ENCODE results near the gene GPX3. TPM values are rescaled to one million over a fixed set of nuclear protein-coding genes. Genes with fewer than 3 reads are reported as not detected.

The GPX3 gene
- total RNA-seq, 4 donors from 2014 or later, result 2,730 to 12,549 (median 7,201) TPM

DNA sequence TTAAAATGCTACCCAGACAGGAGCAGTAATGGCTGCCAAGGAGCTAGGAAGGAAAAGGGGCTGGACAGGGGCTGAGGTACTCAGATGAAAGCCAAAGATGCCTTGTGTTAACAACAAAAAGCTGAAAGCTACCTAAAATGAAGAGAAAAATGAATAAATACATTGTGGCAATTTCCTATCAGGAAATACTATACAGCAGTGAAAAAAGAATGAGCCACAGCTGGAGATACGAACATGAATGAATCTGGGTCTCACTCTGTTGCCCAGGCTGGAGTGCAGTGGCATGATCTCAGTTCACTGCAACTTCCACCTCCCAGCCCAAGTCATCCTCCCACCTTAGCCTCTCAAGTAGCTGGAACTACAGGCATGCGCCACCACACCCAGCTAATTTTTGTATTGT is 54.2 kb downstream of the GPX3 start:
- 97 to 98% methylated on average over 2 of the region's 2 CpGs for WGBS, 2 donors
- Histone ChIP-seq H3K4me3 (replicated peaks in 1 of 3) (no peak overlapping the region), H3K9me3 (no peaks in the 10 kb centered on the region), H3K27ac (peak overlapping the region in 1 of 3 donors; percentile 32), H3K4me1 (peaks cover 39 to 62% of the 10 kb centered on the region in 2 donors), H3K27me3 (no peaks in the 10 kb centered on the region), H3K36me3 (no peaks in the 10 kb centered on the region)
- DNase-seq, result no peak
- no peak for TF ChIP-seq POLR2A (IDR thresholded peaks at IDR 0.05)
- TF ChIP-seq, protein P1, sequence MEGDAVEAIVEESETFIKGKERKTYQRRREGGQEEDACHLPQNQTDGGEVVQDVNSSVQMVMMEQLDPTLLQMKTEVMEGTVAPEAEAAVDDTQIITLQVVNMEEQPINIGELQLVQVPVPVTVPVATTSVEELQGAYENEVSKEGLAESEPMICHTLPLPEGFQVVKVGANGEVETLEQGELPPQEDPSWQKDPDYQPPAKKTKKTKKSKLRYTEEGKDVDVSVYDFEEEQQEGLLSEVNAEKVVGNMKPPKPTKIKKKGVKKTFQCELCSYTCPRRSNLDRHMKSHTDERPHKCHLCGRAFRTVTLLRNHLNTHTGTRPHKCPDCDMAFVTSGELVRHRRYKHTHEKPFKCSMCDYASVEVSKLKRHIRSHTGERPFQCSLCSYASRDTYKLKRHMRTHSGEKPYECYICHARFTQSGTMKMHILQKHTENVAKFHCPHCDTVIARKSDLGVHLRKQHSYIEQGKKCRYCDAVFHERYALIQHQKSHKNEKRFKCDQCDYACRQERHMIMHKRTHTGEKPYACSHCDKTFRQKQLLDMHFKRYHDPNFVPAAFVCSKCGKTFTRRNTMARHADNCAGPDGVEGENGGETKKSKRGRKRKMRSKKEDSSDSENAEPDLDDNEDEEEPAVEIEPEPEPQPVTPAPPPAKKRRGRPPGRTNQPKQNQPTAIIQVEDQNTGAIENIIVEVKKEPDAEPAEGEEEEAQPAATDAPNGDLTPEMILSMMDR (IDR thresholded peaks at IDR 0.05), result no peak
- intact Hi-C loops (cut with DNase I), result no loop called here

DNA sequence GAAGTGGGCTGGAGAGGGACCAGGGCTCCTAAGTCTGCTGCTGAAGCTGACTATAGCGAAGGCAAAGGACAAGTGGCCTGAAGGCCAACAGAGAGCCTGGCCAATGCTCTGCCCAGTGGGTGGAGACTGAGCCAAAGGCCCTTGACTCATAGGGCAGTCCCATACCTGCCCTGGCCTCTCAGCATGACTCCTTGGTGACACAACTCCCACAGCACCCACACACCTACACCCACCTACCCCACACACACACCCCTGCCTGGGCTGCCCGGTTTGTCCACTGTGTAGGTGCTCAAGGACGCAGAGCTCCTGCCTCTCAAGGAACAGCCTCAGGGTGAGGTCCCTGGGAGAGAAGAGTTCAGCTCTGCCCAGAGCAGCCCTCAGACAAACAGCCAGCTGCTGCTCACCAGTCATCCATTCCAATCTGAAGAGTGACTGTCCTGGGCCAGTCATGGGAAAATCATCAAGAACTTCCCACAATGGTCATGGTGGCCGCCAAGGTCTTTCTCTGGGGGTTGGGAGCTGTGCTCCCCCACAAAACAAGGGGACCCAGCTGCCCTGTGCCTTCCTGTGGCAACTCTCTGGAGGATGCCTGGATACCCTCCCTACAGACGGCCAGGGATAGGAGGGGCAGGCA is 55.4 kb downstream of the GPX3 start:
- intact Hi-C loops (cut with DNase I), result no loop called here
- WGBS, 2 donors, result 58 to 62% methylated on average over 3 to 4 of the region's 5 CpGs
- no peak for TF ChIP-seq POLR2A (IDR thresholded peaks at IDR 0.05)
- TF ChIP-seq, protein P1 (IDR thresholded peaks at IDR 0.05), result no peak
- Histone ChIP-seq H3K4me3 (replicated peaks in 1 of 3) (no peak overlapping the region), H3K4me1 (peaks cover 35 to 60% of the 10 kb centered on the region in 2 donors), H3K27me3 (no peaks in the 10 kb centered on the region), H3K27ac (peak overlapping the region; percentile 42 to 50 (median 50)), H3K36me3 (no peaks in the 10 kb centered on the region), H3K9me3 (no peaks in the 10 kb centered on the region)
- peak; percentile 72 to 79 for DNase-seq

DNA sequence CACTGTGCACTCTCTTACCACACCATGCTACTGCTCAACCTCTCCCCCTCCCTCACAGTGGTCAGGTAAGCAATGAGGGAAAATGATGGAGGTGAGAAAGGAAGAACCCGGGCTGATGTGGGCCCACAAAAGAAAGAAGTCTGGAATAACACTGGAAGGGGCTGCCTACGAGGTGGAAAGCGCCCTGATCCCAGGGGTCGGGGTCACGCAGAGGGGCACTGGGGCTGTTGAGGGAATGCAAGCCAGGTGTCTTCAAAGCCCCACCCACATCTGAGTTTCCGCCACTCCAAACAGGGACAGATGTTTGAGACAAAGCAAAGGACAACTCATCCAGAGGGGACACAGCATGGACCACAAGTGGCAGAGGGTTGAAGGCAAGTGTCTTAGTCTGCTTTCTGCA is 56.2 kb downstream of the GPX3 start:
- 94% methylated on average over 6 of the region's 6 CpGs for WGBS, 2 donors
- Histone ChIP-seq H3K27ac (no peak overlapping the region), H3K4me1 (peaks cover 30 to 54% of the 10 kb centered on the region in 2 donors), H3K4me3 (replicated peaks in 1 of 3) (no peak overlapping the region), H3K9me3 (no peaks in the 10 kb centered on the region), H3K36me3 (no peaks in the 10 kb centered on the region), H3K27me3 (no peaks in the 10 kb centered on the region)
- no peak for DNase-seq
- intact Hi-C loops (cut with DNase I), result no loop called here
- TF ChIP-seq, protein P1 (IDR thresholded peaks at IDR 0.05), result no peak
- no peak for TF ChIP-seq POLR2A (IDR thresholded peaks at IDR 0.05)

DNA sequence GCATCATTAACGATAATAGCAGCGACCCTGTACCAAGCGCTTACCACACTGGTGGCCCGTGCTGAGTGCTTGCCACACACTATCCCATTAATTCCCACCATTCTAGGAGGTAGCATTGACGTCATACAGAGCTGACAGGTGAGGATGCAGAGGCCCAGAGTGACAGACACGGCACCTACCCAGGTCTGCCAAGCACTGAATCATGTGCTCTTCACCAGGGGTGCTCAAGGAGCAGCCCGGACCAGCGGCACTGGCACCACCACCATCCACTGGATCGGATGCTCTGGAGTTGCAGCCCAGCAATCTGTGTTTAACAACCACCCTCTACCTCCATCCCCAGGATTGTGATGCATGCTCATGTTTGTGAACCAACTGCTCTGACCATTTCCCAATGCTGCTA is 57.0 kb downstream of the GPX3 start:
- TF ChIP-seq, protein P1 (IDR thresholded peaks at IDR 0.05), result no peak
- no peak for TF ChIP-seq POLR2A (IDR thresholded peaks at IDR 0.05)
- no peaks in the 10 kb centered on the region for H3K9me3 ChIP-seq
- WGBS, 2 donors, result 94 to 95% methylated on average over 4 to 9 of the region's 9 CpGs
- DNase-seq, result no peak
- peaks cover 30 to 54% of the 10 kb centered on the region in 2 donors for H3K4me1 ChIP-seq
- intact Hi-C loops (cut with DNase I), result no loop called here
- no peak overlapping the region for H3K27ac ChIP-seq
- no peaks in the 10 kb centered on the region for H3K27me3 ChIP-seq
- no peak overlapping the region for H3K4me3 ChIP-seq (replicated peaks in 1 of 3)
- H3K36me3 ChIP-seq, result no peaks in the 10 kb centered on the region

DNA sequence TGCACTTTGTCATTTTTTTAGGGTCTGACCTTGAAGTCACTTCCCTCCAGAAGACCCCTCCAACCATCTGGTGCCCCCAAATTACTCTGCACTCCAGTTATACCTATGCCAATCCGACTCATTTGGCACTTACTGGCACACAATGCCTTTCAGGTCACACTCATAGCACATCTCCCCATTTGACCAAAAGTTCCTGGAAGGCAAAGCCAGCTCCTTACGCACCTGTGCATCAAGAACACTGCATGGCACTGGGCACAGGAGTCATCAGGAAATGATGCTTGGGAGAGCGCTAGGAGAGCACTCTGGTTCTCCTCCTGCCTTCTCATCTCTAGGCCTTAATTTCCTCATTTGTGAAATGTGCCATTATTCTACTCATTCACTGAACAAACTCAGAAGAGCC is 57.6 kb downstream of the GPX3 start:
- TF ChIP-seq POLR2A (IDR thresholded peaks at IDR 0.05), result no peak
- TF ChIP-seq, protein P1 (IDR thresholded peaks at IDR 0.05), result no peak
- intact Hi-C loops (cut with DNase I), result no loop called here
- 93 to 100% methylated on average over 3 of the region's 3 CpGs for WGBS, 2 donors
- H3K4me3 ChIP-seq (replicated peaks in 1 of 3), result no peak overlapping the region
- H3K36me3 ChIP-seq, result no peaks in the 10 kb centered on the region
- no peaks in the 10 kb centered on the region for H3K9me3 ChIP-seq
- H3K27ac ChIP-seq, result no peak overlapping the region
- H3K27me3 ChIP-seq, result no peaks in the 10 kb centered on the region
- no peak for DNase-seq
- peaks cover 29 to 54% of the 10 kb centered on the region in 2 donors for H3K4me1 ChIP-seq

Other genes starting within 250 kb of the GPX3 start
- 10 to 100 TPM; 17.8 to 47.3 (median 24.1) TPM for gene SMIM3, start 241.8 kb upstream of the GPX3 start, total RNA-seq
- under 1 TPM in 1 of 4 donors, not detected in 3; 0.67 TPM for gene IRGM, start 174.1 kb upstream of the GPX3 start, total RNA-seq
- 1 to 10 TPM; 7.3 to 8.6 (median 7.8) TPM for gene ZNF300, start 115.6 kb upstream of the GPX3 start, total RNA-seq
- 100 to 1,000 TPM in 1 of 4 donors, 10 to 100 TPM in 3; 74.4 to 115 (median 94.7) TPM for gene TNIP1, start 60.4 kb downstream of the GPX3 start, total RNA-seq
- gene ANXA6, start 137.2 kb downstream of the GPX3 start, total RNA-seq, result 100 to 1,000 TPM; 122 to 283 (median 180) TPM
- 10 to 100 TPM; 13.5 to 51.6 (median 18.3) TPM for gene CCDC69, start 203.5 kb downstream of the GPX3 start, total RNA-seq
- gene GM2A, start 232.6 kb downstream of the GPX3 start, total RNA-seq, result 10 to 100 TPM; 15.4 to 23.8 (median 18.8) TPM

Measured in thyroid gland (tissue), 4 donors.